Measurements from ENCODE around the gene VWA1. TPM values are rescaled to one million over a fixed set of nuclear protein-coding genes. Genes with fewer than 3 reads are reported as not detected.
"Not testable (repeated sequence)": the region's sequence is repeated elsewhere in the genome, so short reads cannot be mapped to it uniquely, and the experiment has no call there.

The VWA1 gene
- total and polyA plus RNA-seq, 2 of the 4 experiments (the other 2 are of a cell fraction) = 1.1 to 6.1 TPM

DNA sequence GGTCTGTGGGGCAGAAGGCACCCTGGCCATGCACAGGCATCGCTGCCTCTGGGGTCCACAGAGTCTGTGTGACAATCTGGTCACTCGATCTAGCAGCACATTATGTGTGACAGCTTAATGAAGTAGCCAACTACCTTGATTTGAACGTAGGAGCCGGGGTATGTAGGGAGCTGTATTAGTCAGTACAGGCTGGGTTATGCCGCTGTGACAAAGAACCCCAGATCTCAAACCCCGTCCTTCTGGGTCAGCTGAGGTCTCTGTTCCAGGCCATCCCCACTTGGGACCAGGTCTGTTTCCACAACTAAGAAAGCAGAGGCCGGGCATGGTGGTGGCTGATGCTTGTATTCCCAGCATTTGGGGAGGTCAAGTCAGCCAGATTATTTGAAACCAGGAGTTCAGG lies 27.8 kb downstream of the VWA1 start:
- Histone ChIP-seq H3K9me3 (ENCODE audit: control insufficient read depth, insufficient read depth, low read length) (no peaks in the 10 kb centered on the region), H3K56ac (ENCODE audit: extremely low read depth, insufficient read depth, low read length) (no peak overlapping the region), H4K5ac (ENCODE audit: low read depth, low read length) (no peak overlapping the region), H3K18ac (ENCODE audit: low read depth, low read length) (no peak overlapping the region), H2AFZ (replicated peaks; ENCODE audit: low read length, poor library complexity) (no peak overlapping the region), H4K91ac (ENCODE audit: insufficient read depth, low read depth, low read length) (no peak overlapping the region), H2AK5ac (ENCODE audit: low read depth, low read length) (no peak overlapping the region), H2BK20ac (ENCODE audit: low read depth, low read length) (no peak overlapping the region), H3K27ac (ENCODE audit: insufficient read depth, low read length) (no peak overlapping the region), H4K8ac (ENCODE audit: low read depth in 2 of 2, low read length in 2 of 2) (no peak overlapping the region), H3K4me3 (ENCODE audit: insufficient read depth, low read depth, low read length) (no peak overlapping the region), H3K4me1 (ENCODE audit: control insufficient read depth, insufficient read depth, low read length) (no peaks in the 10 kb centered on the region), H4K20me1 (ENCODE audit: insufficient read depth, low read length) (no peaks in the 10 kb centered on the region), H3K36me3 (ENCODE audit: control insufficient read depth, insufficient read depth, low read length) (no peaks in the 10 kb centered on the region), H2BK120ac (ENCODE audit: low read depth, low read length) (no peak overlapping the region), H3K14ac (replicated peaks; ENCODE audit: low read depth, low read length) (no peak overlapping the region), H3K23ac (ENCODE audit: low read depth, low read length) (no peak overlapping the region), H3K9ac (ENCODE audit: low read depth, low read length) (no peak overlapping the region), H3K9me1 (ENCODE audit: insufficient read depth, low read length) (no peaks in the 10 kb centered on the region), H2BK5ac (ENCODE audit: low read depth, low read length, poor library complexity, severe bottlenecking) (no peak overlapping the region), H2BK15ac (ENCODE audit: low read depth, low read length) (no peak overlapping the region), H3K4me2 (ENCODE audit: low read depth, low read length) (no peak overlapping the region), H3K27me3 (ENCODE audit: control insufficient read depth, insufficient read depth, low read length) (no peaks in the 10 kb centered on the region), H3K4ac (ENCODE audit: low read depth, low read length) (no peak overlapping the region), H3K79me1 (ENCODE audit: low read depth in 1 of 2, low read length in 2 of 2) (no peaks in the 10 kb centered on the region), H2AK9ac (replicated peaks; ENCODE audit: low read depth, low read length, poor library complexity) (no peak overlapping the region)
- POLR2A ChIA-PET (ENCODE audit: unreplicated experiment) = no interaction called here
- DNase-seq (no peak), ATAC-seq (ENCODE audit: low read depth) (no peak)
- intact Hi-C loops (cut with micrococcal nuclease) (no loop called here), in situ Hi-C loops (cut with MboI; ENCODE audit: low sequenced_read_pairs) (no loop called here), dilution Hi-C loops (cut with HindIII; ENCODE audit: low sequenced_read_pairs, unreplicated experiment) (no loop called here)
- CTCF ChIA-PET = no interaction called here
- TF ChIP-seq CHD1 (IDR thresholded peaks at IDR 0.05; ENCODE audit: low read depth, low read length) (no peak), SMC3 (IDR thresholded peaks at IDR 0.05; ENCODE audit: low read depth, low read length) (no peak), FOS (IDR thresholded peaks at IDR 0.05; ENCODE audit: low read depth, low read length) (no peak), MAZ (IDR thresholded peaks at IDR 0.05; ENCODE audit: borderline replicate concordance, low read depth, low read length) (no peak), RFX5 (IDR thresholded peaks at IDR 0.05; ENCODE audit: low read depth, low read length) (no peak)
- BruUV-seq (replicated peaks) = no TSS peak
- no CpG with 5 or more reads among the region's 7 CpGs for WGBS, 2 experiments (ENCODE audit: extremely low coverage in 2 of 2, insufficient read length in 1 of 2)

- H3K4me3 ChIP-seq (ENCODE audit: insufficient read depth, low read depth, low read length); H3K4me1 ChIP-seq (ENCODE audit: control insufficient read depth, insufficient read depth, low read length); dilution Hi-C loops (cut with HindIII; ENCODE audit: low sequenced_read_pairs, unreplicated experiment); H2BK15ac ChIP-seq (ENCODE audit: low read depth, low read length); H3K14ac ChIP-seq (replicated peaks; ENCODE audit: low read depth, low read length); H2AK9ac ChIP-seq (replicated peaks; ENCODE audit: low read depth, low read length, poor library complexity); H3K56ac ChIP-seq (ENCODE audit: extremely low read depth, insufficient read depth, low read length); H2AFZ ChIP-seq (replicated peaks; ENCODE audit: low read length, poor library complexity); H3K27me3 ChIP-seq (ENCODE audit: control insufficient read depth, insufficient read depth, low read length); H4K8ac ChIP-seq (ENCODE audit: low read depth in 2 of 2, low read length in 2 of 2); H3K18ac ChIP-seq (ENCODE audit: low read depth, low read length); POLR2A ChIA-PET (ENCODE audit: unreplicated experiment); H3K9me1 ChIP-seq (ENCODE audit: insufficient read depth, low read length); H2BK120ac ChIP-seq (ENCODE audit: low read depth, low read length); H2BK5ac ChIP-seq (ENCODE audit: low read depth, low read length, poor library complexity, severe bottlenecking); ATAC-seq (ENCODE audit: low read depth); H4K91ac ChIP-seq (ENCODE audit: insufficient read depth, low read depth, low read length); H3K27ac ChIP-seq (ENCODE audit: insufficient read depth, low read length); H3K36me3 ChIP-seq (ENCODE audit: control insufficient read depth, insufficient read depth, low read length); intact Hi-C loops (cut with micrococcal nuclease); CTCF ChIA-PET; H4K20me1 ChIP-seq (ENCODE audit: insufficient read depth, low read length); H3K4ac ChIP-seq (ENCODE audit: low read depth, low read length); H2AK5ac ChIP-seq (ENCODE audit: low read depth, low read length); BruUV-seq (replicated peaks); H3K4me2 ChIP-seq (ENCODE audit: low read depth, low read length); H3K9ac ChIP-seq (ENCODE audit: low read depth, low read length); H3K23ac ChIP-seq (ENCODE audit: low read depth, low read length); H4K5ac ChIP-seq (ENCODE audit: low read depth, low read length); in situ Hi-C loops (cut with MboI; ENCODE audit: low sequenced_read_pairs); H2BK20ac ChIP-seq (ENCODE audit: low read depth, low read length); H3K9me3 ChIP-seq (ENCODE audit: control insufficient read depth, insufficient read depth, low read length); DNase-seq: not testable (repeated sequence)
- peaks cover 2 to 10% of the 10 kb centered on the region in 2 experiments; a peak in 2 of 4 replicates for H3K79me1 ChIP-seq (ENCODE audit: low read depth in 1 of 2, low read length in 2 of 2)
- WGBS, 2 experiments (ENCODE audit: extremely low coverage in 2 of 2, insufficient read length in 1 of 2) = no CpG with 5 or more reads among the region's 44 CpGs
These were observed 32.9 kb downstream of the VWA1 start for GRCh38 chr1:1468196-1468985.

Measured in IMR-90 (cell line).